Measurements from ENCODE around the gene PROB1. TPM values are rescaled to one million over a fixed set of nuclear protein-coding genes. Genes with fewer than 3 reads are reported as not detected.
A peak's percentile ranks its signal among the peaks of the same experiment; 100 is the strongest.

The PROB1 gene
- total and polyA plus RNA-seq, 2 experiments from 2014 or later: 0.10 to 0.63 TPM

DNA sequence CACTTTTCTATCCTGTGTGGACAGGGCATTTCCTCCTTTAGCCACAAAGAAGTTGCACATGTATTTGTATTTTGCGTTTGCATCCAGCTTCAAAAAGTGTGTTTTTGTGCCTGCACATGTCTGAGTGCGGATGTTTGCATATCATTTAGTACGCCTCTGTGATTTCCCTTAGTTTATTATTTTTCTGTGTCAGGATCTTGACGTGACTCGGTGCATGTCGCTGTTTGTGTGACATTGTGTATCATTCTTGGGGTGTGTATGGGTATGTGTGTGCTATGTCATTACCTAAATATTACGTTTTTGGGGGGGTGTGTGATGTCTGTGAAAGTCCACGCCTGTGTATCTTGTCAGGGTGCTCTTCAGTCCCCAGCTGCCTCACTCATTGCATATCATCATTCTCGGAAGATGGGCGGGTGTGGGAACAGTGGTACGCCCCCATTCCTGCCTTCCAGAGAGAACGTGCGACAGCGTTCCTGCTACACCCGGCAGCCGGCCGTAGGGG, 53.7 kb downstream of the PROB1 start:
- Histone ChIP-seq H3K27ac (no peak overlapping the region), H3K36me3 (replicated peaks; ENCODE audit: insufficient read depth, low read depth) (no peaks in the 10 kb centered on the region), H3K4me2 (peak overlapping the region; percentile 81), H3K27me3 (no peaks in the 10 kb centered on the region), H3K4me3 (peak overlapping the region; percentile 22), H3K4me1 (ENCODE audit: insufficient read depth) (peaks cover 18% of the 10 kb centered on the region), H3K9me2 (replicated peaks; ENCODE audit: insufficient read depth) (no peaks in the 10 kb centered on the region), H2AFZ (peak overlapping the region; percentile 21), H4K20me1 (ENCODE audit: insufficient read depth, poor library complexity, severe bottlenecking) (peaks cover 39% of the 10 kb centered on the region), H3K9me3 (ENCODE audit: low read depth) (no peaks in the 10 kb centered on the region), H3K79me2 (peaks cover 39% of the 10 kb centered on the region)
- 16% methylated on average over 17 of the region's 17 CpGs for whole genome bisulfite sequencing (ENCODE audit: low lambda C conversion rate, missing lambda C conversion rate)
- no peak for DNase-seq (ENCODE audit: low spot score)
- TF ChIP-seq EZH2 (IDR thresholded peaks at IDR 0.05; ENCODE audit: borderline replicate concordance) (no peak), EZH2phosphoT487 (IDR thresholded peaks at IDR 0.05; ENCODE audit: low read depth, severe bottlenecking, unreplicated experiment) (no peak)
- TF ChIP-seq, protein P1, sequence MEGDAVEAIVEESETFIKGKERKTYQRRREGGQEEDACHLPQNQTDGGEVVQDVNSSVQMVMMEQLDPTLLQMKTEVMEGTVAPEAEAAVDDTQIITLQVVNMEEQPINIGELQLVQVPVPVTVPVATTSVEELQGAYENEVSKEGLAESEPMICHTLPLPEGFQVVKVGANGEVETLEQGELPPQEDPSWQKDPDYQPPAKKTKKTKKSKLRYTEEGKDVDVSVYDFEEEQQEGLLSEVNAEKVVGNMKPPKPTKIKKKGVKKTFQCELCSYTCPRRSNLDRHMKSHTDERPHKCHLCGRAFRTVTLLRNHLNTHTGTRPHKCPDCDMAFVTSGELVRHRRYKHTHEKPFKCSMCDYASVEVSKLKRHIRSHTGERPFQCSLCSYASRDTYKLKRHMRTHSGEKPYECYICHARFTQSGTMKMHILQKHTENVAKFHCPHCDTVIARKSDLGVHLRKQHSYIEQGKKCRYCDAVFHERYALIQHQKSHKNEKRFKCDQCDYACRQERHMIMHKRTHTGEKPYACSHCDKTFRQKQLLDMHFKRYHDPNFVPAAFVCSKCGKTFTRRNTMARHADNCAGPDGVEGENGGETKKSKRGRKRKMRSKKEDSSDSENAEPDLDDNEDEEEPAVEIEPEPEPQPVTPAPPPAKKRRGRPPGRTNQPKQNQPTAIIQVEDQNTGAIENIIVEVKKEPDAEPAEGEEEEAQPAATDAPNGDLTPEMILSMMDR (IDR thresholded peaks at IDR 0.05; ENCODE audit: poor library complexity): no peak

Other genes with a start within 250 kb of the PROB1 start
- gene SIL1, start 196.7 kb downstream of the PROB1 start, total RNA-seq: 73.9 and 82.0 TPM in 2 replicates
- 176 and 197 TPM in 2 replicates for gene SIL1, start 196.7 kb downstream of the PROB1 start, polyA plus RNA-seq
- 346 and 355 TPM in 2 replicates for gene MATR3, start 101.4 kb downstream of the PROB1 start, total RNA-seq
- 176 and 183 TPM in 2 replicates for gene MATR3, start 101.4 kb downstream of the PROB1 start, polyA plus RNA-seq
- 62.1 and 65.3 TPM in 2 replicates for gene PAIP2, start 53.2 kb downstream of the PROB1 start, total RNA-seq
- gene PAIP2, start 53.2 kb downstream of the PROB1 start, polyA plus RNA-seq: 77.5 and 86.3 TPM in 2 replicates
- 13.4 and 19.6 TPM in 2 replicates for gene SLC23A1, start 11.8 kb downstream of the PROB1 start, total RNA-seq
- 3.0 and 3.3 TPM in 2 replicates for gene SLC23A1, start 11.8 kb downstream of the PROB1 start, polyA plus RNA-seq
- not detected in 2 replicates for gene MZB1, start 5.2 kb downstream of the PROB1 start, total RNA-seq
- gene MZB1, start 5.2 kb downstream of the PROB1 start, polyA plus RNA-seq: 0.30 TPM in 1 of 2 replicates, not detected in the other
- 2.6 and 6.3 TPM in 2 replicates for gene SPATA24, start 9.0 kb upstream of the PROB1 start, total RNA-seq
- 5.5 and 9.8 TPM in 2 replicates for gene SPATA24, start 9.0 kb upstream of the PROB1 start, polyA plus RNA-seq
- gene DNAJC18, start 44.4 kb upstream of the PROB1 start, total RNA-seq: 10.6 and 11.5 TPM in 2 replicates
- gene DNAJC18, start 44.4 kb upstream of the PROB1 start, polyA plus RNA-seq: 13.6 and 14.4 TPM in 2 replicates
- gene ECSCR, start 67.6 kb upstream of the PROB1 start, total RNA-seq: 0.27 and 2.2 TPM in 2 replicates
- gene ECSCR, start 67.6 kb upstream of the PROB1 start, polyA plus RNA-seq: 0.42 and 1.3 TPM in 2 replicates
- gene SMIM33, start 75.9 kb upstream of the PROB1 start, total RNA-seq: not detected in 2 replicates
- not detected in 2 replicates for gene SMIM33, start 75.9 kb upstream of the PROB1 start, polyA plus RNA-seq
- 7.7 and 12.6 TPM in 2 replicates for gene STING1, start 87.7 kb upstream of the PROB1 start, total RNA-seq
- 17.0 and 23.9 TPM in 2 replicates for gene STING1, start 87.7 kb upstream of the PROB1 start, polyA plus RNA-seq
- 85.9 and 100.0 TPM in 2 replicates for gene UBE2D2, start 166.2 kb upstream of the PROB1 start, total RNA-seq
- 167 and 182 TPM in 2 replicates for gene UBE2D2, start 166.2 kb upstream of the PROB1 start, polyA plus RNA-seq

Measured in hepatocyte (in vitro differentiated cells).